Skeletal muscle cell (primary cell): Measurements from ENCODE around the gene UBL5.

Source experiments
- DNase-seq: peaks from one replicate; pipeline ENCODE4 v3.0.0-alpha.2; 2010; ENCODE audit warnings: low read depth
- H3K4me3 ChIP-seq: 2 replicates; pipeline ENCODE4 v1.5.1; 2011; ENCODE audit warnings: low read depth, mild to moderate bottlenecking, control low read depth, low read length, moderate library complexity

The UBL5 gene

GRCh38 chr19:9848060-9848459 lies 20.3 kb downstream of the UBL5 start:
- no peak for DNase-seq
- H3K4me3 ChIP-seq = no peak overlapping the region

DNA sequence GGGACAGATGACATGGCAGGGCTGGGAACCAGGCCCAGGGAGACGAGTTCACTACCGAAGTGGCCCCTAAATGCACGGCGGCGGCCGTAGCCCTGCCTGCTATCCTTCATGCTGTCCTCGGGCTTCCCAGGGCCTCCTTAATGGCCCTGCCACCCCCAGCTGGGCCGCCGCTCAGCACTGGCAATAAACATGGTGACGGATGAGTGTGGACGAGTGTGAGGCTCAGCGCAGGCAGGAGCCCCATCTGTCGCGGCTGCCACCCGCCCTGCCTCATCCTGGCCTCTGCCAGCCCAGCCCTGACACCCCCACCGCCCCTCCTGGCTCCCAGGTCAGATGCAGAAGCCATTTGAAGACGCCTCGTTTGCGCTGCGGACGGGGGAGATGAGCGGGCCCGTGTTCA lies 21.0 kb downstream of the UBL5 start:
- no peak for DNase-seq
- H3K4me3 ChIP-seq = no peak overlapping the region

GRCh38 chr19:9849791-9850190 lies 22.1 kb downstream of the UBL5 start:
- no peak overlapping the region for H3K4me3 ChIP-seq
- DNase-seq = no peak

DNA sequence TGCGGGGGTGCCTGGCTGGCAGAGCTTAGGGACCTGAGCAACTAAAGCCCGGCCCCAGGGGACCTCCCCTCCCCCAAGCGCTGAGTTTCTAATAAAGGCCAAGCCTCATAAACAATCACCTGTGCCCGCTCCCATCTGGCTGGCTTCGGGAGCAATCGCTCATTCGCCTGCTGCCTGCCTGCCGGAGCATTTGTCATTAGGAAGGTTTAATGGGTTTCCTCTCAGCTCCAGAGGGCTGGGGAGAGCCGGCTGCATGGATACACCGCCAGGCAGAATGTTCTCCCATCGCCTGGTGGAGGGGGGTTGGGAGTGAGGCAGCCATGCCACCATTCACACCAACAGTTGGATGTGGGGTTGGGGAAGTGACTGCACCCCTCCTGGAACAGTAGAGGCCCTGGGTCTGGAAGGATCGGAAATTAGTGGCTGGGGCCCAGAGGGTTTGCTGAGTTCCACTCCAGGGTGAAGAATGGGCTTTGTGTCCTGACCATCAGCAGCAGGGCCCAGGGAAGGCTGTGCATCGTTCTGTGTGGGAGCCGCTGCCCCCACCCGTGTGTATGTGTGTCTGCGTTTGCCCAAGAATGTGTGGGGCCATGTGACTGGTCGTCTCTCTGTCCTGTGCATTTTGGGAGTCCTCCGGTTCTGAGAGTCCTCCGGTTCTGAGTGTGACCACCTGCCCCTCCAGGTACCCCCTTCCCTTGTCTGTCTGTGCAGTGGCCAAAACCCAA lies 22.7 kb downstream of the UBL5 start:
- H3K4me3 ChIP-seq = no peak overlapping the region
- DNase-seq = no peak

DNA sequence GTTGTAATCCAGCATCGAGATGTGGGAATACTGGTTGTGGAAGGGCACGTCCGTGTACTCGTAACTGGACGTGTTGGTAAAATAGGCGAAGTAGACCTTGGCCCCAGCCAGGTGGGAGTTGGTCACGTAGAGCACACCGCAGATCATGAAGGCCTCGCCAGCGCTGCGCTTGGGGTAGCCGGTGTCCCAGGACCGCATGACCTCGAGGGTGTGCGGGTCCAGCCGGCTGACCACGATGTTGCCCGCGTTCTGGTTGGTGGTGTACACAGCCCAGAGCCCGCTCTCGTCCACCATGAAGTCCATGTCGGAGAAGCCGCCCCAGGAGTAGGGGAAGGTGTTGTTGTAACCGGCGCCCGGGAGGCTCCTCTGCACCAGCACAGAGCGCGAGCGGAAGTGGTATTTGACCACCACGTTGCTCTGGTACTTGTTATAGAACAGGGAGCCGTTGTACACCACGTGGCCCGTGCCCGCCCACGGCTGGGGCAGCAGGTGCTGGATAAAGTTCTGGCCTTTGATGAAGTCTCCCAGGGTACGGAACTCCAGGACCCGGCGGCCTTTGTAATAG lies 26.6 kb downstream of the UBL5 start:
- H3K4me3 ChIP-seq = no peak overlapping the region
- DNase-seq = no peak

GRCh38 chr19:9856609-9857008 lies 28.9 kb downstream of the UBL5 start:
- H3K4me3 ChIP-seq = no peak overlapping the region
- no peak for DNase-seq

DNA sequence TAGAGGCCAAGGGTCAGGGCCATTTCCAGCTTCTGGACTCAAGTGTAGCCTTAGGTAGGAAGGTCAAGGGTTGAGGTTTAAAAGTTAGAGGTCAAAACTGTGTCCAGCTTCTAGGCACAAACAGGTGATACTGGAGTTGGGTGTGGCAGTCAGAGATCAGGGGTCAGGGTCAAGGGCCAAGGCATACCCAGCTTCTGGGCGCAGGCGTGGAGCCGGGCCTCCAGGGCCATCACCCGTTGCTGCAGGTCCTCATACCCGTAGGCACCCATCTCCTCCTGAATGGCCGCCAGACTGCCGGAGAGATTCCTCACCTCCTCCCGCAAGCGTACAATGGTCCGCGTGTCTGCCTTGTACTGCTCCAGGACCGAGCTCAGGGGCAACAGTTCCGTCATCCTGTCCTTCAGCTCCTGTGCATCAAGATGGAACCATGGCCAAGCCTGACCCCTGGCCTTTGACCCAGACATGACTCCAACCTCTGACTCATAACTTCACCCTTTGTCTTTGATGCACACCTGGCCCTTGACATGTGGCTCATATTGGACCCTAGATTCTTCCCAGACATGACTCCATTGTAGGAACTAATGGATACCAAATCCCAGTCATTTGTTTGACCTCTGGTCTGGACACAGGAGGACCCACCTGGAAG lies 29.5 kb downstream of the UBL5 start:
- H3K4me3 ChIP-seq = no peak overlapping the region
- DNase-seq = no peak

DNA sequence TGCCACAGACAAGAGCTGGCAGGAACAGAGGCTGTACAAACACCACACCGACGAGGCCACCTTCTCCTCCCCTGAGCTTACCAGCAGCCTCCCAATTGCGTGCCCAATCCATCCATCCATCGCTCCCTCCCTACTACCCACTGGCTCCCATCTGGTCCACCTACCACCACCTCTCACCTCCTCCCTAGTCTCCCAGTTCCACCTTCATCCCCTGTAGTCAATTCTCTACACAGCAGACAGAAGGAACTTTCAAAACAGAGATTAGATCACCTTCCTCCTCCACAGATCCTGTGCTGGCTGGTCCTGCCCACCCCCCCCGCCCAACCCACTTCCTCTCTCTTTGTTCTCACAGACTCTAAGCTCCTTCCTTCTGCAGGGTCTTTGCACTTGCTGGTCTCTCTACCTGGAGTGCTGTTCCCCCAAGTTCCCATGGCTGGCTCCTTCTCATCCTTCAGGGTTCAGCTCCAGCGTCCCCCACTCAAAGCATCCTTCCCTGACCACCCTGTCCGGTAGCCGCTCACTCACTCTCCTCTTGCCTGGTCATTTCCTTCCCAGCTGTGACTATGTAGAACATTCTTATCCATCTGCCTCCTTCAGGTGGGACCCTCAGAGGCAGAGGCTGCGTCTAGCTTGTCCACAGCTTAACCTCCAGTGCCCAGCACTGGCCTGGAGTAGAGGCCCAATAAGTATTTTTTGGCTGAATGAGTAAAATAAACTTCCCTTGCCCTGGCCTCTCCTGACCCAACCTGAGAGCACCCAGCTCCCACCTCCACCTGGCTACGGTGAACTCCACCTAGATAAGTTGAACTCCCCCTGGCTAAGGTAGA lies 30.4 kb downstream of the UBL5 start:
- H3K4me3 ChIP-seq = no peak overlapping the region
- DNase-seq = no peak

- no peak overlapping the region for H3K4me3 ChIP-seq
- no peak for DNase-seq
These were observed 31.0 kb downstream of the UBL5 start for GRCh38 chr19:9858766-9859165.

DNA sequence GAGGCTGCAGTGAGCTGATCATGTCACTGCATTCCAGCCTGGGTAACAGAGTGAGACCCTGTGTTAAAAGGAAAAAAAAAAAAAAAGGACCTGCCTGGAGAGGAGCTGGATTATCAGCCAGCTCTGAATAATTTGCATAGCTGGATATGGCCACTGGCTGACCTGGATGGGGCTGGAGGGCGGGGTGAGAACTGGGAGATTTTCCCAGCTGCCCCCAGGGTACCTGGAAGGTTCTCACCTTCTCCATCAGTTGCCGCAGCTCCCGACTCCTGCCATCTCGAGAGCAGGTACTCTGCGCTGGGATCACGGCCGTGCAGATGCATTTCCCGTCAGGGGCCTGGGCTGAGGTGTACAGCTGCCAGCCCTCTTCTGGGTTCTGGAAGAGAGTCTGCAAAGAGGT lies 32.7 kb downstream of the UBL5 start:
- DNase-seq = no peak
- H3K4me3 ChIP-seq = no peak overlapping the region

DNA sequence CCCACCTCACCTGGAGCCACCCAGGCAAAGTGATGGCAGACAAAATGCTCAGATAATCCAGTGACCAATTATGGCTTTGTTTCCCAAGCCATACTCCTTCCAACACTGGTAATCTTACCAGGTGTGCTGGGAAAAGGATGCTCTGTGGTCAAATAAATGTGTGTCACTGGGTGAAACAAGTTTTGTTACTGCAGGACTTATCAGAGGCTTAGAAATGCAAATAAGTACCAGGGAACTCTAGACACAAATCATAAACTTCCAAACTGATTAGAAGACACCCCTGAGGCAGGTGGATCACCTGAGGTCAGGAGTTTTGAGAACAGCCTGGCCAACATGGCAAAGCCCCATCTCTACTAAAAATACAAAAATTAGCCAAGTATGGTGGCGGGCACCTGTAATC lies 33.8 kb downstream of the UBL5 start:
- no peak overlapping the region for H3K4me3 ChIP-seq
- DNase-seq = no peak

DNA sequence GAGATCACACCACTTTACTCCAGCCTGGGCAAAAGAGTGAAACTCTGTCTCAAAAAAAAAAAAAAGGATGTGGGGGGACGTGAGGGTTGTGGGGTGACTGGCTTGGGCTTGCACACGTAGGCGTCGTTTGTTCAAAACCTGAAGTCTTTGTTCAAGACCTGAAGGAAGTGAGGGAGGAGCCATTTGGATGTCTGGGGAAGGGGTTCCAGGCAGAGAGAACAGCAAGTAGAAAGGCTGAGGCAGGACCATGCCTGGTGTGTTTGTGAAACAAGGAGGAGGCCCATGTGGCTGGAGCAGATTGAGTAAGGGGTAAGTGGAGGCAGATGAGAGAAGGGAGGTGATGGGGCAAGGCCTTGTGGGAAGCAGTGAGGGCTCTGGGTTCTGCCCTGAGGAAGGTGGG lies 35.2 kb downstream of the UBL5 start:
- no peak overlapping the region for H3K4me3 ChIP-seq
- DNase-seq = no peak

- no peak for DNase-seq
- H3K4me3 ChIP-seq = no peak overlapping the region
These were observed 36.0 kb downstream of the UBL5 start for GRCh38 chr19:9863759-9864158.

DNA sequence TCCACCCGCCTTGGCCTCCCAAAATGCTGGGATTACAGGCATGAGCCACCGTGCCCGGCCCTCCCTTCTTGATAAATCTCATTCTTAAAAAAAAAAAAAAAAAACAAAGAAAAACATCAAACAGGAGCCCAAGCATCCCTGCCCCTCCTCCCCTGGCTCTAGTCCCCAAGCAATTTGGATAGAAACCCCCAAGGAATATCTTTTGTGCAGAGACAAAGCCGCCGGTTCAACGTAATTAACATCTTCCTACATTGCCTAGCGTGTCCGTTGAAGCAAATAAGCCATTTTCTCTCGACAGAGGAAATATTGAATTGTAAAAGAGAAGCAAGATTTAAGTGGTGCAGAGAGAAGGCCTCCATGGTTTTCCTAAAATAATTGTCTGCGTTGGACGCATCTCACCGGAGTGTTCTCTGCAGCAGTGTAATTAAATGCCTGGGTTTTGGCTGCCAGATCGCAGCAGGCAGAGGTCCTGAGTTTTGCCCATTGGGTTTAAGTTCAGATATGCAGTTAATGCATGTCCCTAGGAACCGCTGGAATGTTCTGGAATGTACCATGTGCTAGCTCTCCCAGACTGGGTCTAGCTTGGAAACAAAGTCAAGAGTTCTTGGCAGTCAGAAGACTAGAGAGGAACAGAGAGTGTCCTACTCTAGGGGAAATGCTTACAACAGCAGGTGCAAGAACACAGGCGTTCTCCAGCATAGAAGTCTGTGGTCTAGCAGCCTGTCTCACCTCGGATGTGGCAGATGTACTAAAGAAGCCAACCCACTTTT lies 38.2 kb downstream of the UBL5 start:
- DNase-seq = no peak

DNA sequence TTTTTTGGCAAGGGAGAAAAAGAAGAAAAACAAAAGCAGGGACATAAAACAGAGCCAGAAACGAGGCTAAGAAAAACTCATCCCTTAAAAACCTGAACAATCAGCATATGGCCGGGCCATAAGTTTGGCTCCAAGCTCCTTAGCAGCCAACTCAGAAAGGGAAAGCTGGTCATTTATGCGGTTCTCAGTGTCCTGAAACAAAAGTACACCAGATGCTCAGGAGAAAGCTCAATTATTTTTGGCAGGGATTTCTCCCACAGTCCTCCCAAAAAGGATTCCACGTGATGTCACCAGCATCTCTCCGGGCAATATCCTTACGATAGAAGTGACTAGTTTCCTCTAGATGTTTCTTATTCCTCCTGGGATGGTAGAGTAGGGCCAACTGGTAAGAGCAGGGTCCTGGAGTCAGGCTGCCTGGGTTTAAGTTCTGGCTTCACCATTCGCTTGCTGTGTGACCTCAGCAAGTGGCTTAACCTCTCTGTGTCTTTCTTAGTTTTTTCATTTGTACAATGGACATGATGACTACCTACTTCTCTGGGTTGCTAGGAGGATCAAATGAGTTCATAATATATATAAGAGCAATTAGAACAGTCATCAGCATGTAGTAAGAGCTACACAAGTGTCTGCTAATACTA lies 41.4 kb downstream of the UBL5 start:
- no peak overlapping the region for H3K4me3 ChIP-seq
- DNase-seq = no peak

More for the DNA sequence above, 38.2 kb downstream of the UBL5 start:
- no peak overlapping the region for H3K4me3 ChIP-seq

DNA sequence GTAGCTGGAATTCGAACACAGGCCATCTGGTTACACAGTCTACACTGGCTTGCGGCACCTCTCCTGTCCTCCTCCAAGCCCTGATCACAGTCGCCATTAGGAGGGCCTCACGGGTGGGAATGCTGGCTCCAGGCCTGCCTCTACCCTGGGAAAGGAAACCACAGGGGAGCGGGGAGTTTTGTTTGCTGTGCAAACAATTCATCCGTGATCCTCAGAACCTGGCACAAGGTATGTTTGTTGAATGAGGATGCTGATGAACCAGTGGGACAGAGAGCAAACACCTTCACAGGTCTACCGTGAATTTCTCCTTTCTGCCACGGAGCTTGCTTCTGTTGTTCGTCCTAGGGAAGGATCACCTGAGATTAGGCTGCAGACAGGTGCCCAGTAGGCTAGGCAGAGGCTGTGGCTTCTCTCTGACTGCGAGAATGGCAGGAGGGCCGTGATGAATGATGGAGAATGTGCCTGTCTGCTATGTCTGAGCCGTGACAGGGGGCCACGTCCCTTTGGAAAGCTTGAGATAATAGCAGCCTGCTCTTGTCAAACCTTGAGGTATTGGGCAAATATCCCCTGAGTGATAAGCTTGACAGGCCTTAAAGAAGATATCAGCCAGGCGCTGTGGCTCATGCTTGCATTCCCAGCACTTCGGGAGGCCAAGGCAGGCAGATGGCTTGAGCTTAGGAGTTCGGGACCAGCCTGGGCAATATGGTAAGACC lies 44.1 kb downstream of the UBL5 start:
- no peak for DNase-seq

GRCh38 chr19:9872618-9873242 lies 45.0 kb downstream of the UBL5 start:
- DNase-seq = no peak
- H3K4me3 ChIP-seq = no peak overlapping the region

More for the DNA sequence above, 44.1 kb downstream of the UBL5 start:
- no peak overlapping the region for H3K4me3 ChIP-seq

DNA sequence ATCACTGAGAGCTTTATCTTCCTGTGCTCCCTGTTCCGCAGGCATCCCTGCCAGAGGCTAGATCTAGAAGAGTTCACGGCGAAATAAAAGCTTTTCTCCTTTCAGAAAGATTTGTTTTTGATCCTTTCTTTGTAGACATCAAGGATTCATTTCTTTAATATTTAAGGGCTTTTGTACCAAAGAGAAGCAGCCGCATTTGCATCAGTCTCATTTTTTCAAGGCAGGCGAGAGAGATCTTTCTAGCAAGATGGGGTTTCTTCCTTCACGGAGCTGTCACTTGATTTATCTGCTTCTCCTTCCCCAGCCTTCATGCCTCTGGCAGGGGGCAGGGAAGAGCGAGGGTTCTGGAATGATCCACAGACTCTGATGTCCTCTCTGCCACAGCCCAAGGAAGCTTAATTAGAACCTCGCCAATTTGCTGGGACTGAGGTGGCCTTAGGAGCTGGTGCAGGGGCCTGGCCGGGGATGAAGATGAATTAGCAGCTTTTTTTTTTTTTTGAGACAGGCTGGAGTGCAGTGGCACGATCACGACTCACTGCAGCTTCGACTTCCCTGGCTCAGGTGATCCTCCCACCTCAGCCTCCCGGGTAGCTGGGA lies 47.4 kb downstream of the UBL5 start:
- DNase-seq = no peak
- H3K4me3 ChIP-seq = no peak overlapping the region
